HG02884 (cell line): ENCODE results near the gene SEC14L5.
"Not testable (repeated sequence)": the region's sequence is repeated elsewhere in the genome, so short reads cannot be mapped to it uniquely, and the experiment has no call there.

Experiments
- ATAC-seq: cut with Tn5 transposase; IDR thresholded peaks from one replicate; pipeline ENCODE4 v1.9.1; 2021; ENCODE audit warnings: mild to moderate bottlenecking, moderate library complexity; ENCODE audit not compliant: unreplicated experiment

SEC14L5 gene

GRCh38 chr16:4929619-4930018, 28.5 kb upstream of the SEC14L5 start:
- not testable (repeated sequence) for ATAC-seq

DNA sequence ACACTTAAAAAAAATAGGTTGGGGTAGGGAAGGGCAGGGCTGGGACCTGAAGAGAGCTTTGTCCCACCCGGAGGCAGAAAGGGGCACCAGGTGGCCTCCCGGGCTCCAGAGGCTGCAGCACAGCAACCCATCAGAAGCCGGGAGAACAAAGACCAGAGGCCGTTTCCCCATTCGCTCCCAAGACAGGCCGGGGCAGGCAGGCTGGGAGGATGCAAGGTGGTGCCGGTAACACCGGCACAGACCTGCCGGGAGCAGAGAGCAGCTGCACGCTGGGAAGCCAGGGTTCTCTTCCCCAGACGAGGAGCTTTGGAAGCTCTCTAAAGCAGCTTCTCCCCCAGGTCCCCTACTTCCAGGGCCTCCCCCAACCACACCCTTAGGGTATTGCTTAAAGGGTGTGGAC, 26.7 kb upstream of the SEC14L5 start:
- ATAC-seq = no peak

DNA sequence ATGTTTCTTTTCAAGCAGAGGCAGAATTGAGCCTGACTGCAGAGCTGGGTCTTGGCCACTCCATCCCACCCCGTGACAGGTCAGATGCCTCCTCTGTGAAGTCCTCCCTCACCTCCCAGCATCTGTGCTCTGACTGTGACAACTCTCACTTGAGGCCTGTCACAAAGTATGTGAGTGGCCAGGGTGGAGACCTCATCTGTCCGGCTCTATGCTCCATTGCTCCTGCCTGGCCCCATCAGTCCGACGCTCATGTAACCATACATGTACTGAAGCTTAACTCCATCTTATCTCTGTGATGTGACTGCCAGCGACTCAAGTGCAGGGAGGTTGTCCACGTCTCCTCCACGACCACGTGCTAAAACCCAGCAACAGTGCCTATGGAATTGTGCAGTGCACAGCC, 24.7 kb upstream of the SEC14L5 start:
- no peak for ATAC-seq

DNA sequence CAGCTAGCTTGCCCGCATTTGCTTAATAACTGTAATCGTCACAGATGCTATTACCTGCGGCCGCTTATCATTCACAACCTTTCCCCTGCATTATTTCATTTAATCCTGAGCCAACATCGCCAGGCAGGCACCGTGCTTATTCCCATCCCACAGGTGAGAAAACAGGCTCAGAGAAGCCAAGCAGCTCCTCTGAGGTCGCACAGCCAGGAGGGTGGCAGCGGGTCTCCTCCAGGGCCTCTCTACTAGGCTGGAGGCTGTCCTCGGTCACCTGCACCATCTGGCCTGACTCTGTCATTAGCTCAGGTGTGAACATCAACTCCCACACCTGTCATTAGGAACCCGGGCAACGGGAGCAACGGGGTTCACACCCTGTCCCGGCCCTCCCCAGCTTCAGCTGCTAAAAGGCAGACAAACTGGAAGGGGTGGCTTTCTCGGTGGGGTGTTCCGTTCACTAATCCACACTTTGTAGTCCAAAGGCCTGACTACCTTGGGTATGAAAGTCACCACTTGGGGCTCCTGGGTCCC, 24.2 kb upstream of the SEC14L5 start:
- no peak for ATAC-seq

GRCh38 chr16:4934591-4934990, 23.5 kb upstream of the SEC14L5 start:
- ATAC-seq = no peak

- no peak for ATAC-seq
These were observed 22.8 kb upstream of the SEC14L5 start for GRCh38 chr16:4935241-4935855.

- ATAC-seq = no peak
These were observed 21.7 kb upstream of the SEC14L5 start for GRCh38 chr16:4936181-4936990.

DNA sequence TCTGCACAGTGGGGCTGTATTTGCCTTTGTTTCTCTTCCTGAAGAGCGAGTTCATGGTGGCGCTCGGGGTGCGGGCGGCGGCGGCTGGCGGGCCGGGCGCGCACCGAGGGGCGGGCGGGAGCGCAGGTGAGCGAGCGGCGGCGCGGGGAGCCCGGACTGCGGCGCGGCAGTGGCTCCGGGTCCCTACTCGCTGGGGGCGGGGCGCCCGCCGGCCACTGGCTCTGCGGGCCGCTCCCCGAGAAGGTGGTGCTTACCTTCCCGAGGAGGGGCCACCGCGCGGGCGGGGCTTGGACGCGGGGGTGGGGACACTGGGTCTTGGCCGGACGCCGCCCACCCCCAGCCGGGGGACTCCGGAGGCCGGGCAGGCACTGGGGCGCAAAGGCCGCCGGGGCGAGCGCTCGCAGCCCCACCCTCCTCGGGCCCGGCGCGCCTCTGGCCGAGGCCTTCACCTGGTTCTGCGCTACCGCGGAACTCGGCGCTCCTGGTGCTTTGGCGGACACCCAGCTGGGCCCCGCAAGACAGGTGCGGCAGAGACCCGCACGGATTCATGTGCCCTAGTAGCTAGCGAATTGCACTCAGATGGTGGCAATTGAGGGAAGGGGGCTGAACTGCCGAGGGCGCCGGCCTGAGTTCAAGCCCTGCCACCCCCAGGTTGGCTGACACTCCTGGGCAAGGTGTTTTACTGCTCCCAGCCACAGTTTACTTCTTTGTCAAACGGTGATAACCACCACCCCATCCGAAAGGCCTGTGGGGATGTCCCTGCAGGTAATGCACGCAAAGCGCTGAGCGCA, 20.9 kb upstream of the SEC14L5 start, which contains the start of gene PPL:
Gene PPL (minus strand): TSS at position 158 of the 791 bp plus-strand sequence. CDS start 103 bp downstream, at position 55.
- no peak for ATAC-seq

DNA sequence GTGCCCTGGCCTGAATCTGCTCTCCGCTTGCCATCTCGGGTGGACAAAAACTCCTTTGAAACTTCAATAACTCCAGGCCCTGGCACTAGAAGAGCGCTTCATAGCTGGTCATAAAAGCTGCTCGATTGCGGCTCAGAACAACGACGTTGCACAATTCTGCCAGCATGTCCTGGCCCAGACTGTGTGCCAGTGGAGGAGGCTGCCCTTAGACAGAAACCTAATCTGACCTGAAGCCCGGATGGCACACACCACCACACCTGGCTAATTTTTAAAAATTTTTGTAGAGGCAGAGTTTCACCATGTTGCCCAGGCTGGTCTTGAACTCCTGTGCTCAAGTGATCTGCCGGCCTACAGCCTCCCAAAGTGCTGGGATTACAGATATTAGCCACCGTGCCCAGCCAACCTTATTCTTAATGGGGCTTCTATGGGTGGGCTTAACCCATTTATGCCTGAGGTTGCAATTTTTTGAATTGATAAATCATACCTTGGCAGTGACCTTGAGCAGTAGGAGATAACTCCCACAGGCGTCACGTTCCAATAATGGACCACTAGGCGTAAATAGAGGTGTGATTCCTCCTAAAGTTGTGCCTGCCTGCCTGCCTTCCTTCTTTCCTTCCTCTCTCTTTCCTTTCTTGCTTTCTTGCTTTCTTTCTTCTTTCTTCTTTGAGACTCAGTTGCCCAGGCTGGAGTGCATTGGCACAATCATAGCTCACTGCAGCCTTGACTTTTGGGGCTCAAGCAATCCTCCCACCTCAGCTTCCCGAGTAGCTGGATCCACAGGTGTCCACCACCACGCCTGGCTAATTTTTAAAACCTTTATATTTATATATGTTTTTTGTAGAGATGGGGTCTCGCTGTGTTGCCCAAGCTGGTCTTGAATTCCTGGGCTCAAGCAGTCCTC, 20.1 kb upstream of the SEC14L5 start:
- no peak for ATAC-seq

DNA sequence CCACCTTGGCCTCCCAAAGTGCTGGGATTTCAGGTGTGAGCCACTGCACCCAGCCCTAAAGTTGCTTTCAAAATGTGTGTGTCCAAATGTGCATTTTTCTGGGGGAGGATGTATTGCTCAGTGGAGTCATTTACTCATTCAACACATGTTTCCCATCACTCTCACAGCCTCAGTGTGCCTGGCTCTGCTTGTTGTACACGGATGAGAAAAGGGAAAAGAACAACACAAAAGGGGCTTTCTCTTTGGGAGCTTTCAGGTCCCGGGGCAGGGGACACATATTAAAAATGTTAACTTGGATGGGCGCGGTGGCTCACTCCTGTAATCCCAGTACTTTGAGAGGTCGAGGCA, 19.5 kb upstream of the SEC14L5 start:
- no peak for ATAC-seq

DNA sequence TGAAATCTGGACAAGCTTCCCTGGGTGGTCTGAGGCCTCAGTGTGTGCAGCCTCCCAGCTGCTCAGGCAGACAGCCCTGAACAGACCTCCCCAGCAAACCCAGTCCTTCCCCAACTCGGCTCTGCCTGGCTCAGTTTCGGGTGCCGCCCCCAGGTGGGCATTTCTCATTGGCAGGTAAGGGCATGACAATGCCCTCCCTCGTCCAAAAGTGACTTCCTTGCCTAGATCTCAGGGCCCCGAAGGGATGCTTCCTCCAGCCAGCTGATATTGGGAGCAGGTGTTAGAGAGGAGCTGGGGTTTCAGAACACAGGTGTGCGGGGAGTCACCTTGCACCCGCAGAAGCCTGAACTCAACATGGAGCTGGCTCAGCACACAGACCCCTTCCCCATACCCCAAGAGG, 17.4 kb upstream of the SEC14L5 start:
- ATAC-seq = no peak

- ATAC-seq = no peak
These were observed 15.6 kb upstream of the SEC14L5 start for GRCh38 chr16:4942481-4942880.

- ATAC-seq = no peak
These were observed 13.5 kb upstream of the SEC14L5 start for GRCh38 chr16:4944333-4945281.

DNA sequence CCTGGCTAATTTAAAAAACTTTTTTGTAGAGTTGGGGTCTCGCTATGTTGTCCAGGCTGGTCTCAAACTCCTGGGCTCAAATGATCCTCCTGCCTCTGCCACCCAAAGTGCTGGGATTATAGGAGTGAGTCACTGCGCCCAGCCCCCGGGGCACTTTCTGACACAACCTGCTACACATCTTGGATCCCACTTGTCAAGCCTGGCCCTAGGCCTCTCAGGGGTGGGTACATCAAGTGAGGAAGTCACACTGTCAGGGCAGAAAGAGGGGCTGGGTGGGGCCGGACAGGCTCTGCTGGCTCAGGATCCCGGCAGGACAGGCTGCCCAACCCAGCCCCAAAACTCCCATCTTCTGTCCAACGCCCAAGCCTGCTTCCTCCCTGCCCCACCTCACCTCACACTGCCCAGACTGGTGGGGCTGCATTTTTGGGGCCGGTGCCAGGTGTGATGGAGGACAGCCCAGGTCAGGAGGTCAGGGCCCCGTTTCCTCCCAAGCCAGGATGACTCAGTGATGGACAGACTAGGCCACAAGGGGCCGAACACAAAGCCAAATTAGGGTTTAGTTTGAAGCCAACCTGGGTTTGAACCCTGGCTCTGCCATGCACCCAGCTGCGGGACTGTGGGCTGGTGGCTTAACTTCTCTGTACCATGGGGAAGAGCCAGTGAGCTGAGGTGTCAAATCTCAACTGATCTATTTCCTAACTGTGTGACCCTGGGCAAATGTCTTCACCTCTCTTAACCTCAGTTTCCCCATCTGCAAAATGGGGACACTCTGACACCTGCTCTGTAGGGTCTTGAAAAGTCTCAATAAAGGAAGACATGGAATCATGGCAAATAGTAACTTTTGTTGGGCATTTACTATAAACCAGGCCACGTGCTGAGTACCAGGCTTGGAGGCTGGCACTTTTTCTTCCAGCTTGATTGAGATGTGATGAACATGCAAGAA, 12.3 kb upstream of the SEC14L5 start:
- no peak for ATAC-seq

DNA sequence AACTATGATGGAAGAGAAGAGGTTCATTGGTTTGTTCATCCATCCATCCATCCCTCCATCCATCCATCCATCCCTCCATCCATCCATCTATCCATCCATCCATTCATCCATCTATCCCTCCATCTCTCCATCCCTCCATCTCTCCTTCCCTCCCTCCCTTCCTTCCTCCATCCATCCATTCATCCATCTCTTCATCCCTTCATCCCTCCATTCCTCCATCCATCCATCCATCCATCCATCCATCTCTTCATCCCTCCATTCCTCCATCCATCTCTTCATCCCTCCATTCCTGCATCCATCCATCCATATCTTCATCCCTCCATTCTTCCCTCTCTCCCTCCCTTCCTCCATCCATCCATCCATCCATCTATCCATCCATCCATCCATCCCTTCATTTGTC, 11.2 kb upstream of the SEC14L5 start:
- no peak for ATAC-seq

DNA sequence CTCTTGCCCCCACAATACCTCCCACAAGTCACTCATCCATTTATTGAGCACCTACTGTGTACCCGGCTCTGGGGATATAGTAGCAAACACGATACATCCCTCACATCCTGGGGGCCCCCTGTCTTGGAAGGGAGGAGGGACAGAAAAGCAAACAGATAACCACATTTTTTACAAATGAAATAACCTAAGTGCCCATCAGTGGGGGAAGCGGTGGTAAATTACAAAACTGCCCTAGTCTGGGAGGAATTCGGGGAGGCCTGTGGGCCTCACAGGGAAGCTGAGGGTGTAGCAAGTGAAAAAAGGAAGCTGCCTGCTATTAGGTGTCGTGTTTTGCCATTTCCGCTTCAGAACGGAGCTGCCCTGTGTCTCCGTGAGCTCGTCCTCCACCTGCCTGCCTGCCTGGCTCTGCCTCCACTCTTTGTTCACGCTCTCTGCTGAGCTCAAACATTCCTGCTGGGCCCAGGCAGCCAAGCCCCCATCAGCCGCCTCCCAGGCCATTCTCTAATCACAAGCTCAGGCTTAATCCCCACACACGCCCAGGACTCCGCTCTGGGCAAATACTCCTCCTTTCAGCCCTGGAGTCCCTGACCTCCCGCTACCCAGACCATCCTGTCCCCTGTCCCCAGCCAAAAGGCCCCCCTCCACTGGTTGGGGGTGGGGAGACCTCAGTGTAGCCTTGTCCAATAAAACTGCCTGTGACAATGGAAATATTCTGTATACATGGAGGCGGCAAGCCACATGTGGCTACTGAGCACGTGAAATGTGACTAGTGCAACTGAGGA, 10.2 kb upstream of the SEC14L5 start:
- ATAC-seq = no peak

DNA sequence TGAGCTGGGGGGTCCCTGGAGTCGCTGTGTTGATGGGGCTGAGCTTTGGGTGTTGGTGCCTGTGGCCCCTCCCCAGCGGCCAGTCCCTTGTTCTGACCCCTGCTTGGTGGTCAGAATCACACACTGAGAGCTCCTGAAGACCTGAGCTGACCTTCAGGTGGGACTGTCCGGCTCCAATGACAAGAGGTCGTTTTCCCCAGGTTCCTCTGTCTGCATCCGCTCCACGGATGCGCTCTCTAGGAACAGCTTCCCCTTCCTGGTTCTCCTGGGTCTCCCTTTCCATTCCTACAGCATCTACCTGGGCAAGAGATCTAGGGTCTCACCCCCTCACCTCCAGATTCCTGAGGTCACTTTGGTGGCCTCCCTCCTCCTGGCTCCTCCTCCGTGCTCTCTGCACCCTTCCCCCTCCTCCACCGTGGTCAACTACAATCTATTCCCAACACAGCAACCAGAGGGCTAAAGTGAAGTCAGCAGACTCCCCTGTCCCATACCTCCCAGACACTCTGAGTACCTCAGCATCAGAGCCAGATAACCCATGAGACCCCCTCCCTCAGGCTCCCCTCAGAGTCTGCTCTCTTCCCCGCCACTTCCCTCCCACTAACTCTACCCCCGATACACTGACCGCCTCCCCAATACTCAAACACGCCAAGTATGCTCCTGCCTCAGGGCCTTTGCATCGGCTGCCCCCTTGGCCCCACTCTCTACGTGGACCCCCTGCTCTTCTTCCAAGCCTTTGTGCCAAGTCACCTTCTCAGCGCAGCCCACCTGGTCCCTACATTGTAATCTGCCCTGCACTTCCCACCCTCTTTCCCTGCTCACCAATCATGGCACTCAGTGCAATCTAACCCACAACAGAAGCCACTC, 9.0 kb upstream of the SEC14L5 start:
- ATAC-seq = no peak
